HL-60 (cell line): ENCODE data around the gene KIF1B.

Experiments
- GABPA ChIP-seq: IDR thresholded peaks from 2 replicates; pipeline ENCODE4 v1.6.1; 2012; ENCODE audit warnings: low read depth
- POLR2AphosphoS5 ChIP-seq: IDR thresholded peaks from 2 replicates; pipeline ENCODE4 v1.6.1; 2012; ENCODE audit warnings: low read depth
- SPI1 ChIP-seq: IDR thresholded peaks from 2 replicates; pipeline ENCODE4 v1.6.1; 2012; ENCODE audit warnings: low read depth, mild to moderate bottlenecking, borderline replicate concordance
- TF ChIP-seq, protein P1 (sequence below): IDR thresholded peaks from one replicate; pipeline ENCODE4 v1.5.1; 2011; ENCODE audit warnings: low read length, control low read depth, inconsistent platforms; ENCODE audit not compliant: insufficient read depth
- TF ChIP-seq, protein P2 (sequence below): IDR thresholded peaks from 2 replicates; pipeline ENCODE4 v1.6.1; 2012; ENCODE audit warnings: low read depth; ENCODE audit not compliant: insufficient replicate concordance

DNA sequence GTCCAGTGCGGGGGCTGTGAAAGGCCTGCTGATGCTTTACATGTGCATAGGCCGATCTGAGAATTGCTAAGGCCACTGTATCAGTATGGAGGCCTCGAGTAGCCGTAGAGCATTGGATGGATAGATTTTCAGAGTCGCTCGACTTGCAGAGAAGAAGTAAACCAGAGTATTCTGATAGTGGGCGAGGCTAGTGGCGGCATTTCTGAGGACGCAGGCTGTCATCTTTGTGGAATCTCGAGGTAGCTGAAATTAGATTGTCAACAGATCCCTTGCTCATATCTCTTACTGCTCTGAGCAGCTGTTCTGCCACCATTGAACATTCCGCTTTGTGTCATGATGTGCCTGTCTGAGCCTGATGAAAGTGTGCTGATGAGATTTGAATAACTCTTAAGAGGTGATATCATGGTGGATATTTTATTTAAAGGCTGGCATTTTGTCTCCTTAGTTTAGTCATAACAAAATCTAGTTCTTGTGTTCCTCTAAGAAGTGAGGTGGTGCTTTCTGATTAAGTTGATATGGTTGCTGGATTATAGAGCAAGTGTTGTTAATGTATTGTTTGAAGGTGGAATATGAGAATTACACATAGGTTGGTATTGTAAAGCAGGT, 1.5 kb downstream of the KIF1B start:
- TF ChIP-seq, protein P1, sequence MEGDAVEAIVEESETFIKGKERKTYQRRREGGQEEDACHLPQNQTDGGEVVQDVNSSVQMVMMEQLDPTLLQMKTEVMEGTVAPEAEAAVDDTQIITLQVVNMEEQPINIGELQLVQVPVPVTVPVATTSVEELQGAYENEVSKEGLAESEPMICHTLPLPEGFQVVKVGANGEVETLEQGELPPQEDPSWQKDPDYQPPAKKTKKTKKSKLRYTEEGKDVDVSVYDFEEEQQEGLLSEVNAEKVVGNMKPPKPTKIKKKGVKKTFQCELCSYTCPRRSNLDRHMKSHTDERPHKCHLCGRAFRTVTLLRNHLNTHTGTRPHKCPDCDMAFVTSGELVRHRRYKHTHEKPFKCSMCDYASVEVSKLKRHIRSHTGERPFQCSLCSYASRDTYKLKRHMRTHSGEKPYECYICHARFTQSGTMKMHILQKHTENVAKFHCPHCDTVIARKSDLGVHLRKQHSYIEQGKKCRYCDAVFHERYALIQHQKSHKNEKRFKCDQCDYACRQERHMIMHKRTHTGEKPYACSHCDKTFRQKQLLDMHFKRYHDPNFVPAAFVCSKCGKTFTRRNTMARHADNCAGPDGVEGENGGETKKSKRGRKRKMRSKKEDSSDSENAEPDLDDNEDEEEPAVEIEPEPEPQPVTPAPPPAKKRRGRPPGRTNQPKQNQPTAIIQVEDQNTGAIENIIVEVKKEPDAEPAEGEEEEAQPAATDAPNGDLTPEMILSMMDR: no peak
- TF ChIP-seq, protein P2, sequence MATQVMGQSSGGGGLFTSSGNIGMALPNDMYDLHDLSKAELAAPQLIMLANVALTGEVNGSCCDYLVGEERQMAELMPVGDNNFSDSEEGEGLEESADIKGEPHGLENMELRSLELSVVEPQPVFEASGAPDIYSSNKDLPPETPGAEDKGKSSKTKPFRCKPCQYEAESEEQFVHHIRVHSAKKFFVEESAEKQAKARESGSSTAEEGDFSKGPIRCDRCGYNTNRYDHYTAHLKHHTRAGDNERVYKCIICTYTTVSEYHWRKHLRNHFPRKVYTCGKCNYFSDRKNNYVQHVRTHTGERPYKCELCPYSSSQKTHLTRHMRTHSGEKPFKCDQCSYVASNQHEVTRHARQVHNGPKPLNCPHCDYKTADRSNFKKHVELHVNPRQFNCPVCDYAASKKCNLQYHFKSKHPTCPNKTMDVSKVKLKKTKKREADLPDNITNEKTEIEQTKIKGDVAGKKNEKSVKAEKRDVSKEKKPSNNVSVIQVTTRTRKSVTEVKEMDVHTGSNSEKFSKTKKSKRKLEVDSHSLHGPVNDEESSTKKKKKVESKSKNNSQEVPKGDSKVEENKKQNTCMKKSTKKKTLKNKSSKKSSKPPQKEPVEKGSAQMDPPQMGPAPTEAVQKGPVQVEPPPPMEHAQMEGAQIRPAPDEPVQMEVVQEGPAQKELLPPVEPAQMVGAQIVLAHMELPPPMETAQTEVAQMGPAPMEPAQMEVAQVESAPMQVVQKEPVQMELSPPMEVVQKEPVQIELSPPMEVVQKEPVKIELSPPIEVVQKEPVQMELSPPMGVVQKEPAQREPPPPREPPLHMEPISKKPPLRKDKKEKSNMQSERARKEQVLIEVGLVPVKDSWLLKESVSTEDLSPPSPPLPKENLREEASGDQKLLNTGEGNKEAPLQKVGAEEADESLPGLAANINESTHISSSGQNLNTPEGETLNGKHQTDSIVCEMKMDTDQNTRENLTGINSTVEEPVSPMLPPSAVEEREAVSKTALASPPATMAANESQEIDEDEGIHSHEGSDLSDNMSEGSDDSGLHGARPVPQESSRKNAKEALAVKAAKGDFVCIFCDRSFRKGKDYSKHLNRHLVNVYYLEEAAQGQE: no peak
- TF ChIP-seq POLR2AphosphoS5 (no peak), SPI1 (no peak), GABPA (no peak)
